A549 (cell line): ENCODE measurements around the gene EIF1AD. TPM values are rescaled to one million over a fixed set of nuclear protein-coding genes. Genes with fewer than 3 reads are reported as not detected.

Experiments
- ATOH8 ChIP-seq: fragments of 250-450 bp; sonication (Bioruptor Pico); IDR thresholded peaks from 2 replicates; pipeline ENCODE4 v1.5.0; 2020; ENCODE audit warnings: low read depth, mild to moderate bottlenecking, moderate library complexity
- BCL3 ChIP-seq: fragments of >200 bp; sonication (Bioruptor Twin); formaldehyde crosslinking; IDR thresholded peaks from 3 replicates; pipeline ENCODE4 v1.6.1; 2016
- BHLHE40 ChIP-seq: IDR thresholded peaks from 2 replicates; pipeline ENCODE4 v1.6.1; 2012; ENCODE audit warnings: low read depth, low read length, inconsistent platforms
- CBX8 ChIP-seq: fragments of 200-600 bp; sonication (generic); IDR thresholded peaks from 2 replicates; pipeline ENCODE4 v1.6.1; 2016
- CEBPB ChIP-seq, 2 experiments: fragments of >200 bp in 1 of 2; sonication (Bioruptor Twin) in 1 of 2; formaldehyde crosslinking in 1 of 2; IDR thresholded peaks; 2 replicates each; pipeline ENCODE4 v1.6.1; 2012 to 2016
- CHD2 ChIP-seq: fragments of 150-350 bp; IDR thresholded peaks from 2 replicates; pipeline ENCODE4 v1.6.1; 2014; ENCODE audit warnings: low read length; ENCODE audit not compliant: partially characterized antibody
- E2F6 ChIP-seq: IDR thresholded peaks from 2 replicates; pipeline ENCODE4 v1.6.1; 2012; ENCODE audit warnings: low read depth, borderline replicate concordance
- EHF ChIP-seq: fragments of 250-450 bp; sonication (Bioruptor Pico); IDR thresholded peaks from 2 replicates; pipeline ENCODE4 v1.5.0; 2020; ENCODE audit warnings: mild to moderate bottlenecking
- EHMT2 ChIP-seq: fragments of 200-600 bp; sonication (generic); IDR thresholded peaks from 2 replicates; pipeline ENCODE4 v1.6.1; 2016; ENCODE audit warnings: antibody characterized with exemption, low read depth, mild to moderate bottlenecking, moderate library complexity
- EP300 ChIP-seq, 2 experiments: fragments of >200 bp; sonication (Bioruptor Twin); formaldehyde crosslinking; IDR thresholded peaks; 2 replicates in 1 of 2; 3 replicates in 1 of 2; pipeline ENCODE4 v1.6.1; 2016 to 2017
- ESRRA ChIP-seq: fragments of 150-350 bp; IDR thresholded peaks from 2 replicates; pipeline ENCODE4 v1.6.1; 2014; ENCODE audit warnings: mild to moderate bottlenecking, low read length, borderline replicate concordance
- FOSB ChIP-seq: fragments of 250-450 bp; sonication (Bioruptor Pico); IDR thresholded peaks from 2 replicates; pipeline ENCODE4 v1.5.0; 2020; ENCODE audit warnings: mild to moderate bottlenecking, moderate library complexity
- FOSL2 ChIP-seq, 2 experiments: fragments of 450-650 bp in 1 of 2; fragments of >200 bp in 1 of 2; sonication (Bioruptor Twin) in 1 of 2; formaldehyde crosslinking; IDR thresholded peaks; 2 replicates each; pipeline versions ENCODE4 v1.5.0 to v1.6.1; 2016 to 2020; ENCODE audit warnings: mild to moderate bottlenecking in 1 of 2, moderate library complexity in 1 of 2
- FOXS1 ChIP-seq: fragments of 250-450 bp; sonication (Bioruptor Pico); IDR thresholded peaks from 2 replicates; pipeline ENCODE4 v1.5.0; 2020; ENCODE audit warnings: mild to moderate bottlenecking, moderate library complexity
- HDAC2 ChIP-seq: fragments of 200-600 bp; sonication (generic); IDR thresholded peaks from 2 replicates; pipeline ENCODE4 v1.6.1; 2016
- HEYL ChIP-seq: fragments of 250-450 bp; sonication (Bioruptor Pico); IDR thresholded peaks from 2 replicates; pipeline ENCODE4 v1.8.0; 2021; ENCODE audit warnings: mild to moderate bottlenecking, moderate library complexity
- HOXA7 ChIP-seq: fragments of 250-450 bp; sonication (Bioruptor Pico); IDR thresholded peaks from 2 replicates; pipeline ENCODE4 v1.5.0; 2020; ENCODE audit warnings: mild to moderate bottlenecking, moderate library complexity
- JUN ChIP-seq, 2 experiments: fragments of >200 bp; sonication (Bioruptor Twin); formaldehyde crosslinking; IDR thresholded peaks; 2 replicates in 1 of 2; 3 replicates in 1 of 2; pipeline ENCODE4 v1.6.1; 2016 to 2017
- JUNB ChIP-seq: fragments of >200 bp; sonication (Bioruptor Twin); formaldehyde crosslinking; IDR thresholded peaks from 2 replicates; pipeline ENCODE4 v1.6.1; 2016
- KDM1A ChIP-seq: fragments of 200-600 bp; sonication (generic); IDR thresholded peaks from 2 replicates; pipeline ENCODE4 v1.6.1; 2016; ENCODE audit warnings: low read depth, mild to moderate bottlenecking
- KDM5A ChIP-seq: fragments of 200-600 bp; sonication (generic); IDR thresholded peaks from 2 replicates; pipeline ENCODE4 v1.6.1; 2016; ENCODE audit warnings: antibody characterized with exemption, mild to moderate bottlenecking
- MAFK ChIP-seq: fragments of 450-650 bp; IDR thresholded peaks from 2 replicates; pipeline ENCODE4 v1.6.1; 2014; ENCODE audit not compliant: partially characterized antibody
- MAX ChIP-seq: IDR thresholded peaks from 2 replicates; pipeline ENCODE4 v1.6.1; 2012
- MYC ChIP-seq: IDR thresholded peaks from 2 replicates; pipeline ENCODE4 v1.6.1; 2012; ENCODE audit warnings: mild to moderate bottlenecking, inconsistent platforms, low read length, improper control_type of control experiment, borderline replicate concordance
- NFE2L2 ChIP-seq: fragments of 150-350 bp; conservative IDR thresholded peaks from 2 replicates; pipeline ENCODE4 v1.6.1; 2014; ENCODE audit warnings: low read length
- NPAS2 ChIP-seq: fragments of 250-450 bp; sonication (Bioruptor Pico); IDR thresholded peaks from 2 replicates; pipeline ENCODE4 v1.8.0; 2022; ENCODE audit warnings: mild to moderate bottlenecking, moderate library complexity, borderline replicate concordance
- NR3C1 ChIP-seq: fragments of >200 bp; sonication (Bioruptor Twin); formaldehyde crosslinking; IDR thresholded peaks from 3 replicates; pipeline ENCODE4 v1.6.1; 2017
- PBX3 ChIP-seq: IDR thresholded peaks from 2 replicates; pipeline ENCODE4 v1.6.1; 2012
- PHF8 ChIP-seq: fragments of 200-600 bp; sonication (generic); IDR thresholded peaks from 2 replicates; pipeline ENCODE4 v1.6.1; 2016; ENCODE audit warnings: low read depth, mild to moderate bottlenecking, antibody characterized with exemption, moderate library complexity, borderline replicate concordance
- POLR2A ChIP-seq: IDR thresholded peaks from 2 replicates; pipeline ENCODE4 v1.6.1; 2012; ENCODE audit warnings: mild to moderate bottlenecking, low read length
- RCOR1 ChIP-seq: fragments of 150-350 bp; IDR thresholded peaks from 2 replicates; pipeline ENCODE4 v1.6.1; 2014; ENCODE audit warnings: antibody characterized with exemption, low read length, low read depth
- RFX5 ChIP-seq: fragments of 450-650 bp; IDR thresholded peaks from 2 replicates; pipeline ENCODE4 v1.7.1; 2014; ENCODE audit warnings: antibody characterized with exemption, mild to moderate bottlenecking, moderate library complexity
- RNF2 ChIP-seq: fragments of 200-600 bp; sonication (generic); IDR thresholded peaks from 2 replicates; pipeline ENCODE4 v1.6.1; 2016; ENCODE audit warnings: low read depth, mild to moderate bottlenecking, antibody characterized with exemption, moderate library complexity, borderline replicate concordance
- SMC3 ChIP-seq: fragments of >200 bp; sonication (Bioruptor Twin); formaldehyde crosslinking; IDR thresholded peaks from 3 replicates; pipeline ENCODE4 v1.6.1; 2018; ENCODE audit warnings: inconsistent platforms
- TFCP2L1 ChIP-seq: fragments of 250-450 bp; sonication (Bioruptor Pico); IDR thresholded peaks from 2 replicates; pipeline ENCODE4 v1.5.0; 2021; ENCODE audit warnings: mild to moderate bottlenecking
- TP53 ChIP-seq: fragments of 250-450 bp; sonication (Bioruptor Pico); IDR thresholded peaks from 2 replicates; pipeline ENCODE4 v1.5.0; 2021; ENCODE audit warnings: mild to moderate bottlenecking, moderate library complexity
- ZC3H11A ChIP-seq: fragments of 450-650 bp; IDR thresholded peaks from 2 replicates; pipeline ENCODE4 v1.6.1; 2014; ENCODE audit warnings: antibody characterized with exemption, mild to moderate bottlenecking
- ZFP36 ChIP-seq: fragments of 450-650 bp; IDR thresholded peaks from 2 replicates; pipeline ENCODE4 v1.6.1; 2014; ENCODE audit warnings: borderline replicate concordance; ENCODE audit not compliant: partially characterized antibody
- ZNF302 ChIP-seq: fragments of 250-450 bp; sonication (Bioruptor Pico); IDR thresholded peaks from 2 replicates; pipeline ENCODE4 v1.9.0; 2021; ENCODE audit warnings: inconsistent platforms, mild to moderate bottlenecking, moderate library complexity
- ZSCAN20 ChIP-seq: fragments of 250-450 bp; sonication (Bioruptor Pico); IDR thresholded peaks from 2 replicates; pipeline ENCODE4 v1.8.0; 2022; ENCODE audit warnings: mild to moderate bottlenecking, moderate library complexity
- polyA plus RNA-seq, 4 experiments: library from polyadenylated mRNA; depleted of rRNA in 3 of 4; stranded (reverse); fragments of >200 nt; fragmentation: RNase III in 1 of 4; extraction: RNeasy Plus Mini Kit Qiagen cat#74134 plus additional on column Dnase treatment in 1 of 4; gene quantifications; 2 replicates in 3 of 4; 3 replicates in 1 of 4; pipeline ENCODE4 v1.2.3, GENCODE V29; 2011 to 2017
- TF ChIP-seq, protein P1 (sequence below): fragments of 450-650 bp; IDR thresholded peaks from 2 replicates; pipeline ENCODE4 v1.6.1; 2014; ENCODE audit warnings: antibody characterized with exemption

EIF1AD gene
- polyA plus RNA-seq, 2 of the 4 experiments (the other 2 are of a cell fraction): 38.6 to 41.0 TPM

GRCh38 chr11:65961267-65962140, 40.5 kb downstream of the EIF1AD start, which contains the start of gene SART1 (continued):
- TF ChIP-seq MYC (peak; percentile 15; the same call in 1 of the 2 replicates), BHLHE40 (no peak), ZC3H11A (no peak), HEYL (no peak), ZSCAN20 (CRISPR knock-in tag) (no peak), KDM1A (no peak), MAX (peak; percentile 92), ZNF302 (CRISPR knock-in tag) (no peak), POLR2A (peak; percentile 64), RFX5 (no peak), TFCP2L1 (CRISPR knock-in tag) (no peak), NR3C1 (no peak), RCOR1 (no peak), SMC3 (peak; percentile 11; the same call in 1 of the 3 replicates), HDAC2 (no peak), FOSB (CRISPR knock-in tag) (no peak), PBX3 (peak; percentile 48), FOXS1 (CRISPR knock-in tag) (no peak), ZFP36 (no peak), CEBPB (IDR thresholded peaks at IDR 0.05) (no peak), JUNB (no peak), TP53 (peak; percentile 42; the same call in 1 of the 2 replicates), JUN (IDR thresholded peaks at IDR 0.05) (peak; percentile 89 to 96), CBX8 (no peak), KDM5A (peak; percentile 58; the same call in 1 of the 2 replicates), EP300 (IDR thresholded peaks at IDR 0.05) (no peak), ESRRA (no peak), HOXA7 (CRISPR knock-in tag) (no peak), ATOH8 (CRISPR knock-in tag) (no peak), RNF2 (no peak), EHMT2 (no peak), EHF (no peak), BCL3 (peak; percentile 58; the same call in 2 of the 3 replicates), FOSL2 (IDR thresholded peaks at IDR 0.05) (no peak), FOSL2 (CRISPR knock-in tag; IDR thresholded peaks at IDR 0.05) (0 out of 2 replicates have a peak, but pooled peaks have one; percentile 9), E2F6 (peak; percentile 29; the same call in 1 of the 2 replicates), NFE2L2 (no peak), MAFK (no peak), NPAS2 (CRISPR knock-in tag) (no peak), PHF8 (peak; percentile 70), CHD2 (no peak)
- TF ChIP-seq, protein P1, sequence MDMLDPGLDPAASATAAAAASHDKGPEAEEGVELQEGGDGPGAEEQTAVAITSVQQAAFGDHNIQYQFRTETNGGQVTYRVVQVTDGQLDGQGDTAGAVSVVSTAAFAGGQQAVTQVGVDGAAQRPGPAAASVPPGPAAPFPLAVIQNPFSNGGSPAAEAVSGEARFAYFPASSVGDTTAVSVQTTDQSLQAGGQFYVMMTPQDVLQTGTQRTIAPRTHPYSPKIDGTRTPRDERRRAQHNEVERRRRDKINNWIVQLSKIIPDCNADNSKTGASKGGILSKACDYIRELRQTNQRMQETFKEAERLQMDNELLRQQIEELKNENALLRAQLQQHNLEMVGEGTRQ: no peak
